Measurements from ENCODE around the gene WRAP53.

WRAP53 gene

DNA sequence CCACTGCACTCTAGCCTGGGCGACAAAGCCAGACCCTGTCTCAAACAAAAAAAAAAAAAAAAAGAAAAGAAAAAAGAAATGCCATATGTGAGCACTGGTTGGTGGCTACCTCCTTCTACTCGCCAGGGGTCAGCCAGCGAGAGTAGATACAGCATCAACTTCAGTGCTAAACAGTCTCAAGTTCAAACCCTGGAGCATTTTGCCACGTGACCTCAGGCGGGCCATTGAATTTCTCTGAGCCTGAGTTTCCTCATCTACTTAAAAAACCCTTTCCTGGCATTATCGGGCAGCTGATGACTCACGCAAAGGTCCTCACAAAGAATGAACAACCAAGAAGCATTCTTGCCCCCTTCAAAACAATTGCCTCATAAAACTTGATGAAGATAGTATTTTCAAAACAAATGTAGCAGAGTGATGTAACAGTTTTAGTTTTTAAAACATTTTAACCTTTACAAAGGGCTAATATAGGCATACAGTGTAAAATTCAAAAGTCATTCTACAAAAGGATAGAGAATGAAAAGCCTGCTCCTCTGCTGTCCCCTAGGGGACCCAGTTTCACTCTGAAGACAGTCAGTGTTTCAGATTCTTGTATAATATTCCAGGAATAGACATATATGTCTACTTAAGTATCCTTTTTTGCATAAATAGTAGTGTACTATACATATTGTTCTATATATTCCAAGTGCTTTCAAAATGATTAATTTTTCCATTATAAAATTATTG is 57.6 kb downstream of the WRAP53 start:
- Histone ChIP-seq H3K9ac (ENCODE audit: low read length) (no peak overlapping the region), H3K4me1 (ENCODE audit: insufficient read depth, low read length, severe bottlenecking) (peaks cover 8% of the 10 kb centered on the region), H3K36me3 (ENCODE audit: insufficient read depth, low read length) (no peaks in the 10 kb centered on the region), H3K27ac (ENCODE audit: low read depth, low read length, poor library complexity, severe bottlenecking) (no peak overlapping the region), H3F3A (ENCODE audit: insufficient read depth, low read length) (no peaks in the 10 kb centered on the region), H3K4me2 (ENCODE audit: low read length) (no peak overlapping the region), H2AFZ (ENCODE audit: low read length) (no peak overlapping the region), H3K79me2 (ENCODE audit: insufficient read depth, low read length) (no peaks in the 10 kb centered on the region), H3K27me3 (ENCODE audit: insufficient read depth, low read length) (no peaks in the 10 kb centered on the region), H3K9me2 (ENCODE audit: low read depth, low read length) (no peaks in the 10 kb centered on the region), H3K9me3 (ENCODE audit: low read length) (no peaks in the 10 kb centered on the region), H4K20me1 (ENCODE audit: insufficient read depth, low read length) (no peaks in the 10 kb centered on the region), H3K4me3 (ENCODE audit: low read depth, low read length, poor library complexity, severe bottlenecking) (no peak overlapping the region)
- TF ChIP-seq EZH2 (IDR thresholded peaks at IDR 0.05; ENCODE audit: borderline replicate concordance, low read length): no peak
- TF ChIP-seq, protein P1, sequence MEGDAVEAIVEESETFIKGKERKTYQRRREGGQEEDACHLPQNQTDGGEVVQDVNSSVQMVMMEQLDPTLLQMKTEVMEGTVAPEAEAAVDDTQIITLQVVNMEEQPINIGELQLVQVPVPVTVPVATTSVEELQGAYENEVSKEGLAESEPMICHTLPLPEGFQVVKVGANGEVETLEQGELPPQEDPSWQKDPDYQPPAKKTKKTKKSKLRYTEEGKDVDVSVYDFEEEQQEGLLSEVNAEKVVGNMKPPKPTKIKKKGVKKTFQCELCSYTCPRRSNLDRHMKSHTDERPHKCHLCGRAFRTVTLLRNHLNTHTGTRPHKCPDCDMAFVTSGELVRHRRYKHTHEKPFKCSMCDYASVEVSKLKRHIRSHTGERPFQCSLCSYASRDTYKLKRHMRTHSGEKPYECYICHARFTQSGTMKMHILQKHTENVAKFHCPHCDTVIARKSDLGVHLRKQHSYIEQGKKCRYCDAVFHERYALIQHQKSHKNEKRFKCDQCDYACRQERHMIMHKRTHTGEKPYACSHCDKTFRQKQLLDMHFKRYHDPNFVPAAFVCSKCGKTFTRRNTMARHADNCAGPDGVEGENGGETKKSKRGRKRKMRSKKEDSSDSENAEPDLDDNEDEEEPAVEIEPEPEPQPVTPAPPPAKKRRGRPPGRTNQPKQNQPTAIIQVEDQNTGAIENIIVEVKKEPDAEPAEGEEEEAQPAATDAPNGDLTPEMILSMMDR (IDR thresholded peaks at IDR 0.05; ENCODE audit: low read length): no peak

DNA sequence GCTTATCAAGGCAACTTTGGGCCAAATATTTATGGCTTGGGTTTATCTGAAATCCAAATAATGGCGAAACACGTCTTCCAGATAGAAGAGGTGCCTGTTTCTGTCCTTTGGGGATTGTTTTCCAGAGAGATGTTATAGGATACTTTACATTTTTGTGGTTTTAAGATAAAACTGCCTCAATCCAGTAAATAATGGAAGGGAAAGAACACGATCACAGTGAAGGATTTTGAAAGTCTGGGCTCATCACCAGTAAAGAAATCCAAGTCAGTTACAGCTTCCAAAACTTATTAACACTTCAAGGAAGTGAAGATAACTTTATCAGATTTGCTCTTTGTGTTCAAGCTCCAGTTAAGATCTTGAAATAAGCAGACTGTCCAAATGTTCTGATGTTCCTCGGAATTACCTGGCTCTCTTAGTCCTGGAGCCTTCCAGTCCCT is 59.4 kb downstream of the WRAP53 start:
- Histone ChIP-seq H3K9ac (ENCODE audit: low read length) (no peak overlapping the region), H3K27me3 (ENCODE audit: insufficient read depth, low read length) (no peaks in the 10 kb centered on the region), H3K9me2 (ENCODE audit: low read depth, low read length) (no peaks in the 10 kb centered on the region), H3K27ac (ENCODE audit: low read depth, low read length, poor library complexity, severe bottlenecking) (no peak overlapping the region), H3K36me3 (ENCODE audit: insufficient read depth, low read length) (no peaks in the 10 kb centered on the region), H3F3A (ENCODE audit: insufficient read depth, low read length) (no peaks in the 10 kb centered on the region), H2AFZ (ENCODE audit: low read length) (no peak overlapping the region), H3K4me2 (ENCODE audit: low read length) (no peak overlapping the region), H4K20me1 (ENCODE audit: insufficient read depth, low read length) (no peaks in the 10 kb centered on the region), H3K4me1 (ENCODE audit: insufficient read depth, low read length, severe bottlenecking) (peaks cover 8% of the 10 kb centered on the region), H3K4me3 (ENCODE audit: low read depth, low read length, poor library complexity, severe bottlenecking) (no peak overlapping the region), H3K79me2 (ENCODE audit: insufficient read depth, low read length) (no peaks in the 10 kb centered on the region), H3K9me3 (ENCODE audit: low read length) (no peaks in the 10 kb centered on the region)
- TF ChIP-seq, protein P1 (IDR thresholded peaks at IDR 0.05; ENCODE audit: low read length): no peak
- TF ChIP-seq EZH2 (IDR thresholded peaks at IDR 0.05; ENCODE audit: borderline replicate concordance, low read length): no peak

DNA sequence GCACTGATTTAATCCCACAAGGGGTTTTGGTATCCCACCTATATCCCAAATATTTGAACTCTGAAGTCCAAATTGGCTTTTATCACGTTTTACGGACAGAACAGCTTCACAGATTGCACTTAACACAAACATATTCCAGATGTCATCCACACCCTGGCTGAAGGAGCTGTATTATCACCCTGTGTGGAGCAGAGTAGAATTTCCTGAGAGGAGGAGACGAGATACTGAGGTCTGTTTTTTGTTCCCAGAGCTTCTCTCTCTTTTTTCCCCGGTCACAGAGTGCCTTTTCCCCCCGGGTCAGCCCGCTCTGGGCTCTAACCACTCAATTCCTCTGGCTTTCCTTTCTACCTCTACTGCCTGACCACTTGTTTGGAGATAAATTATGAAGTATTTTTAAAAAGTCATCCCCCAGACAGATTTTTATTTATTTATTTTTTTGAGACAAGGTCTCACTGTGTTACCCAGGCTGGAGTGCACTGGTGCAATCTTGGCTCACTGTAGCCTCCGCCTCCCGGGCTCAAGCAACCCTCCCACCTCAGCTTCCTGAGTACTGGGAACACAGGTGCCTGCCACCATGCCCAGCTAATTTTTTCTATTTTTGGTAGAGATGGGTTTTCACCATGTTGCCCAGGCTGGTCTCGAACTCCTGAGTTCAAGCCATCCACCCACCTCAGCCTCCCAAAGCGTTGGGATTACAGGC is 59.9 kb downstream of the WRAP53 start:
- no peak overlapping the region for H3K27ac ChIP-seq (ENCODE audit: low read depth, low read length, poor library complexity, severe bottlenecking)
- H4K20me1 ChIP-seq (ENCODE audit: insufficient read depth, low read length): no peaks in the 10 kb centered on the region
- H3K36me3 ChIP-seq (ENCODE audit: insufficient read depth, low read length): no peaks in the 10 kb centered on the region
- no peak for TF ChIP-seq EZH2 (IDR thresholded peaks at IDR 0.05; ENCODE audit: borderline replicate concordance, low read length)
- TF ChIP-seq, protein P1 (IDR thresholded peaks at IDR 0.05; ENCODE audit: low read length): no peak
- H3F3A ChIP-seq (ENCODE audit: insufficient read depth, low read length): no peaks in the 10 kb centered on the region
- no peak overlapping the region for H3K9ac ChIP-seq (ENCODE audit: low read length)
- H3K4me2 ChIP-seq (ENCODE audit: low read length): no peak overlapping the region
- H3K4me1 ChIP-seq (ENCODE audit: insufficient read depth, low read length, severe bottlenecking): peaks cover 3% of the 10 kb centered on the region
- no peaks in the 10 kb centered on the region for H3K79me2 ChIP-seq (ENCODE audit: insufficient read depth, low read length)
- no peaks in the 10 kb centered on the region for H3K27me3 ChIP-seq (ENCODE audit: insufficient read depth, low read length)
- no peak overlapping the region for H3K4me3 ChIP-seq (ENCODE audit: low read depth, low read length, poor library complexity, severe bottlenecking)
- H2AFZ ChIP-seq (ENCODE audit: low read length): no peak overlapping the region
- no peaks in the 10 kb centered on the region for H3K9me3 ChIP-seq (ENCODE audit: low read length)
- H3K9me2 ChIP-seq (ENCODE audit: low read depth, low read length): no peaks in the 10 kb centered on the region

Data from OCI-LY1 (cell line).